Heart left ventricle (tissue), 13 donors: ENCODE data around the gene C12orf43.

ENCODE experiments used
- POLR2A ChIP-seq, 2 donors: fragments of 450-650 bp; IDR thresholded peaks; one replicate each; pipeline ENCODE4 v1.6.1; 2017; ENCODE audit warnings: antibody characterized with exemption in 2 of 2, mild to moderate bottlenecking in 2 of 2, moderate library complexity in 2 of 2
- TF ChIP-seq, protein P1 (sequence below), 12 donors: fragments of 200-600 bp; sonication (generic) in 4 of 12; IDR thresholded peaks; one replicate each; pipeline versions ENCODE4 v1.5.0 to v1.8.0; 2018 to 2022; ENCODE audit warnings: antibody characterized with exemption in 12 of 12, mild to moderate bottlenecking in 5 of 12
- donor health status: ischemic (EF 13 %, LVEDD 7.1; RV severe dilation, severe dysfunction).
- donor health status: DM: no; HTN: yes; CAD: no.
- donor health status: DM: no; HTN: no; CAD: no.
- donor health status: ischemic (EF 25% LVEDD 6.9; RV normal size, moderate dysfunction).
- donor health status: ischemic (EF 25% LVEDD 5.7; RV mildly dilated, moderate dysfunction).
- donor health status: ischemic (EF 35%, LVEDD 5.7; RV mildly dilated, moderate dysfunction).
- donor health status: nonischemic (EF 11% LVEDD 7.7; RV severe dilation, severe dysfunction).
- donor health status: DM: yes; HTN: yes; CAD: no.
- donor health status: PGD.
- donor health status: ischemic (EF 29% LVEDD 5.4; RV normal size, mild dysfunction).
- donor health status: nonischemic (EF 23%, LVEDD 6.1; RV moderate dilation, normal function).

GRCh38 chr12:120959111-120959878 is 57.0 kb downstream of the C12orf43 start:
- TF ChIP-seq, protein P1, sequence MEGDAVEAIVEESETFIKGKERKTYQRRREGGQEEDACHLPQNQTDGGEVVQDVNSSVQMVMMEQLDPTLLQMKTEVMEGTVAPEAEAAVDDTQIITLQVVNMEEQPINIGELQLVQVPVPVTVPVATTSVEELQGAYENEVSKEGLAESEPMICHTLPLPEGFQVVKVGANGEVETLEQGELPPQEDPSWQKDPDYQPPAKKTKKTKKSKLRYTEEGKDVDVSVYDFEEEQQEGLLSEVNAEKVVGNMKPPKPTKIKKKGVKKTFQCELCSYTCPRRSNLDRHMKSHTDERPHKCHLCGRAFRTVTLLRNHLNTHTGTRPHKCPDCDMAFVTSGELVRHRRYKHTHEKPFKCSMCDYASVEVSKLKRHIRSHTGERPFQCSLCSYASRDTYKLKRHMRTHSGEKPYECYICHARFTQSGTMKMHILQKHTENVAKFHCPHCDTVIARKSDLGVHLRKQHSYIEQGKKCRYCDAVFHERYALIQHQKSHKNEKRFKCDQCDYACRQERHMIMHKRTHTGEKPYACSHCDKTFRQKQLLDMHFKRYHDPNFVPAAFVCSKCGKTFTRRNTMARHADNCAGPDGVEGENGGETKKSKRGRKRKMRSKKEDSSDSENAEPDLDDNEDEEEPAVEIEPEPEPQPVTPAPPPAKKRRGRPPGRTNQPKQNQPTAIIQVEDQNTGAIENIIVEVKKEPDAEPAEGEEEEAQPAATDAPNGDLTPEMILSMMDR (IDR thresholded peaks at IDR 0.05), result no peak
- TF ChIP-seq POLR2A (IDR thresholded peaks at IDR 0.05), result no peak
